ENCODE measurements around the gene PLAC1.

The PLAC1 gene

DNA sequence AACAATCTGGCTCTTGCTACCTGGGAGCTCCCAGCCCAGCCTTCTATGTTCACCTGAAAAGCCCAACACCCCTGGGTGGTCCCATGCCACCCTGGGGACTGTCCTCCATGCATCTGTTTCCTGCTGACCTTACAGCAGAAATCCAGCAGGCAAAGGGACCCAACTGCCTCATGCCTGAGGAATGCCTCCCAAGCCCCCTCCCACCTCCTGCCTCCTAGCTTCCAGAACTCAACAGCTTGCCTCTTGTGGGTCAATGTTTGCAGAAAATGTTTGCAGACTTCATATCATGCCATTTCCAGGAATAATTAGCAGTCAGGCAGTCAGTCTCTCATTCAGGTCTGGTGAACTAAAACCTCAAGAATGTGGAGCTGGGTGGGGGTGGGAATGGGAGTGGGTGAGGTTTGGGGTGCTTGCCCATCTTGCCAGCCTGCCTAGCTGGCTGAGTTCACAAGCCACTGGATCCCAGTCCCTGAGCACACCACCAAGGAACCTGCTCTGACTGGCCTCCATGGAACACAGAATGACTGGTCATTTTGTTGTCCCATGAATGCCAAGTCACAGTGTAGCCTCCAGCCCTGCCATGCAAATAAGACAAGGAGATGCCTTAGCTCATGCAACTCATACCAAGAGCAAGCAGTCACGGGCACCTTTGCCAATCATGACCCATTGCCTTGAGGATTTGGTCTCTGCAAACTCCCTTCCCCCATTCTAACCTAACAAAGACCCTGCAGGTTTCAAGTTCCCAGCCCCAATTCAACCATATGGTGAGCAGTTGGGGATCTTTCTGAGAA, 12.1 kb upstream of the PLAC1 start:
- peak; percentile 76 for DNase-seq (ENCODE audit: low spot score)

DNA sequence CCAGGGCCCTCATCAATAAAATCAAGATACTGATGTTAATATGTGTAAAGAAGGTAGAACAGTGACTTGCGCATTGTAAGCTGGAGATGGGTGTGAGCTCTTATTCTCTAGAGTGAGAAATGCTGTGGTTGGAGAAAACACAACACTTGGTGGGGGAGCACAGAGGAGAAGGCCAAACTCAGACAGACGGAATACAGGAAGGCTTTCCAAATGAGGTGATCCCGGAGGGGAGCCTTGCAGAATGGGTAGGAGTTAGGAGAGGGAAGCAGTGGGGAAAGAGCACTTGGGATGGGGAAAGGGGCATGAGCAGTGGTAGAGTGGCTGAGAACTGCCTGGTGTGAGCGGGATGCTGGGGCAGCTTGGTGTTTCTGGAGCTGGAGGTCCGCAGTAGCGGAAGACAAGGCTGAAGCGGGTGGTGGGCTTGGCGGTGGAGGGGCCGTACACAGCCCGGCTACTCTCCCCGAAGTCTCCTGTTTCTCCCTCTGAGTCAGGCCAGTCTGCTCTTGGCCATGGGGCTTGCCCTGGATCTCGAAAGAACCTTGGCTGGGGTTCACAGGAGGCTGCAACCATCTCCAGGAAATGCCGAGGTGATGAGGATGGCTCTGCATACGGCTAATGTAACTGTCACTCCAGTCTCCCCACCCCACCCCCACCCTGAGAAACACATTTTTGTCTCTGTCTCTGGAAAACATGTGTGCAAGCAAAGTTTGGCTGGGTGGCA, 11.3 kb upstream of the PLAC1 start:
- peak; percentile 98 for DNase-seq (ENCODE audit: low spot score)

DNA sequence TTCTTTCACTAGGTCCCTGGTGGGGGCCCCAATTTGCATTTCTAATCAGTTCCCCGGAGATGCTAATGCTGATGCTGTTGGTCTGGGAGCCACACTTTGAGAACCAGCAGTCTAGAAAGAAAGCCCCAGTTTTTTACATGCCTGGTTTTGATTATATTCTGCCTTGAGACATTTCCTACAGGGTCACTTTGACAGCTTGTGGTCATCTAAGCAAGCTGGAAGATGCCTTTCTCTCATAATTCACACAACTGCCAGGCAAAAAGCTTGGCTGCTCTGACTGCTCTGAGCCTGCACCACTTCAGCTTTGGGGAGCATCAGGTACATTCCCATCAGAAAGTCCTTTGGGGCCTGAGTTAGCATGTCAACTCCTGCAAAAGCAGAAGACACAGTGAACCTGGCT, 5.9 kb upstream of the PLAC1 start:
- no peak for DNase-seq (ENCODE audit: low spot score)

DNA sequence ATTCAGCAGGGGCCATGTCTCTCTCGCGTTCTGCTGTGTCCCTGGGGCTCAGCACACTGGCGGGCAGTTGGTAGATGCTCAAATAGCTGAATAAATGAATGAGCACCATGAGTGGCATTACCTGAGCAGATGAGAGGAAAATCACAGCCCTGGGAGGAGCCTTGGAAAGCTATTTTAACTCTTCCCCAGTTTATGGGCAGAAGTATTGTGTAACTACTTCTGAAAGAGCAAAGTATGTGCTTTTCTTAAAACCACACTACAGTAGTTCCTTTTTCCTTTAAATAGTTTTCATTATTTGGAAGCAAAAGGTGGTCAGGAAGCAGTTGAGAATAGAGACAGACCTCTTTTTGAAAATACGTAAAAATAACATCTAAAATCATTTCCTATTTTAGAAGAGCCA, 3.0 kb upstream of the PLAC1 start:
- no peak for DNase-seq (ENCODE audit: low spot score)

DNA sequence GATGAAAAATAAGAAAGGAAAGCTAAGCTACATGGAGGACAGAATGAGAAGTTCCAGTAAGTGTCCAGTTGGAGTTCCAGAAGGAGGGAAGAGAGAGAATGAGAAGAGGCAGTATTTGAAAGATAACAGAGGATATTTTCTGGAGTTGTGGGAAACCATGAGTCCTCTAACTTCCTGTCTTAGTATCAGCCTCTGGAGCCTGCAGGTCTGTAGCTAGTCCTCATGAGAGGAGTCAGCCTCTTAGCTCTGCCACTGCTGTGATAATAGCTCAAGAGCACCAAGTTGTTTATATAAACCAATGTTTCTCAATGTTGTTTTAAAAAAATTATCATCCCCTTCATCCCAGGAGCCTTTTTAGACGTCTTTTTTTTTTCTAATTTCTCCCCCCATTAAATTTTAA, 2.4 kb upstream of the PLAC1 start:
- no peak for DNase-seq (ENCODE audit: low spot score)

GRCh38 chrX:134659761-134660160, 1.5 kb upstream of the PLAC1 start:
- DNase-seq (ENCODE audit: low spot score): no peak

DNA sequence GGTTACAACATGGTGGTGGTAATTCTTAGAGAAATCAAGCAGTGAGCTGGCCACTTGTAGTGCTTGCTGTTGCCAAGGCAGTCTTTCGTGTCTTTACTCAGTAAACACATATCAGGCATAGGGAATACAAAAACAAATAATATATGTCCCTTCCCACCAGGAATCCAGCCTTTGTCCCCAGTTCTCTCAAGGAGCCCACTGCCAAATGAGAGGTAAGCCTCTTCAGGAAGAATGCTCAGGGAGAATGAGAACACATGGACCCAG, 421 bp upstream of the PLAC1 start:
- DNase-seq (ENCODE audit: low spot score): no peak

DNA sequence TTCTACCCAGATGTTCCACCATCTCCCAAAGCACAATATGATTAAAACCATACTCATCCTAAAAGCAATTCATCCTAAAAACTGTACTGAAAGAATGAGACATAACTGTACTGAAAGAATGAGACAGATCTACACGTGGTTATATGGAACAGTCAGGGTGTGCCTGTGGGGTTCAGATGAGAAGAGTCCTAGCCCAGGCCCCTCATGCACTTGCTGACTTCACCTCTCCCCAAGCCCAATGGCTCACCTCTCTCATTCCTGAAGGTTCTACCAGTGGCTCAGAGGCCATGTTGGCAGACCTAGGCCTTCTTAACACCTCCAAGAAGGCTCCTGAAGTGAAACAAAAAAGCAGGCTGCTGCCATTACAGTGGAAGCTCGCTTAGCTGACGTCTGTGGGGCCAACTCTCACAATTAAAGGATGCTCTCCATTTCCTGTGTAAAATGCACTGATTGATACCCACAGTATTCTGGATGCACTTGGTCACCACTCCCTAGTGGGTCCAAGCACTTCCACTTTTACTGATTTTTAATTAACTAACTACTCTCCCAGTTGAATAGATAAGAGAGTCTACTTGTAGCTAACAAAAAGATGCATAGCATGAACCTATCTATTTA, 3.8 kb downstream of the PLAC1 start:
- no peak for DNase-seq (ENCODE audit: low spot score)

DNA sequence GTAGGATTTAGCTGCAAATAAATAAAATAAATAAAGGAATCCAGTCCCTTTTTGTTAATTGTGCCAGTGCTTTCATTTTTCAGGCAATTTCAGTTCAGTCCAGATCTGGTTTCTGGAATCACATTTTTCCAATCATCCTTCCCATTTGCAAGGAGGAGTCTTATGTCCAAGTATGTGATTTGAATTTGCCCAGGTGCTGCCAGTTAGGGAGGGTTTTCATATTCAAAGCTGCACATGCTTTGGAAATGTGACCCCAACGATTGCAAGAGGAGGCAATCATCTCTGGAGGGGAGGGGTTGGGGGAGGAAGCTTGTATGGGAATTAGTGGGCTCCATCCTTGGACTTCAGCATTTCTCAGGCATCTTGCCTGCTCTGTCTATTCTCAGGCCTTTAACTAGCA, 4.4 kb downstream of the PLAC1 start:
- no peak for DNase-seq (ENCODE audit: low spot score)

GRCh38 chrX:134650701-134651100, 7.6 kb downstream of the PLAC1 start:
- no peak for DNase-seq (ENCODE audit: low spot score)

DNA sequence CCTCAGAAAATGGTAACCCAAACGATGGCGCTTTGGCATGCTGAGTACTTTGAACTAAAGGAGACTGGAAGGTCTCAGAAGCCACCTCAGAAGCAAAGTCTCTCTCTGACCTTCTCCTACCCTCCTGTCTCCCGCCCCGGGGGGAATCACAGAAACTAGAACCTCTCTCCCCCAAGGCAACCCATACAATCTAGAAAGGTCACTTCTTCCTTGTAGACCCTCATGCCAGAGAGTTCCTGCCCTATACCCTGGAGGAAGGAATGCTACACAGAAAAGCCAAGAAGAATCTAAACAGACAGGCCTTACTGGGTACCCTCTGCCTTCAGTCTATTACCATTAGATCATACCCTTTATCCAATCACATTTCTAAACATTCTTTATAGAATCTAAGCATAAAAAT, 8.5 kb downstream of the PLAC1 start:
- DNase-seq (ENCODE audit: low spot score): no peak

GRCh38 chrX:134647477-134647877, 10.8 kb downstream of the PLAC1 start:
- DNase-seq (ENCODE audit: low spot score): no peak

- DNase-seq (ENCODE audit: low spot score): no peak
These were observed 11.6 kb downstream of the PLAC1 start for GRCh38 chrX:134646691-134647090.

GRCh38 chrX:134645936-134646543, 12.2 kb downstream of the PLAC1 start:
- no peak for DNase-seq (ENCODE audit: low spot score)

DNA sequence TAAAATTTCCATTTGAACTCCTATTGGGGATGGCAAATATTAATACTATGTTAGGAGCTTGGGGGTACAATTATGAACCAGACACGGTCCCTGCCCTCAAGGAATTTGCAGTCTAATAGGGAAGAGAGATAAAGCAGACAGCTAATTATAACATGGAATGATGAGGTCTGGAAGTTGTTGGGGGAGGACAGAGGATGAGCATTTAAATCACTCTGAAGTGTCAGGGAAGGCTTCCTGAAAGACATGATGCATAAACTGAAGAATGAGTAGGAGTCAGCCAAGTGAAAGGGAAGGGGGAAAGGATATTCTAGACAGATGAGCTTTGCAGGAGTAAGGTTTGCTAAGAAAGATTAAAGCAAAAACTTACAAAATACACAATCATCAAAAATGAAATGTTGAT, 15.9 kb downstream of the PLAC1 start:
- no peak for DNase-seq (ENCODE audit: low spot score)

DNA sequence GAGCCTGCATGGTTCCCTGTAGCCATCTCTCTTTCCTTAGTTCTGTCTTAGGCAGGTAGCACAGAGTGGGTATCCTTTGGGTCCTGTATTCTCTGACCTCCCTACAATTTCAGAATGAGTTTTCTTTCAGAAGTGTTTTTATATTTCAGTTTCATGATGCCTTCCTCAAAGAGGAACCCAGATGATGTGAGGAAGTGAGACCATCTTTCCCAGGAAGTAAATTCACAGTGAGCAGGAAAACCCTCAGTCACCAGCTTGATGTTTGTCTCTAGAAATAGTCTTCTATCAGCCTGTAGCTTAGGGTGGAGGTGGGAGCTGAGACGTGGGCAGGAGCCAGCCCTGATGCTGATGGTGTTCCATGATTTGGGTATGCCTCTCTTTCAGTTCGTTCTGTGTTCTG, 16.9 kb downstream of the PLAC1 start:
- DNase-seq (ENCODE audit: low spot score): no peak

GRCh38 chrX:134640914-134641313, 17.4 kb downstream of the PLAC1 start:
- DNase-seq (ENCODE audit: low spot score): no peak

DNA sequence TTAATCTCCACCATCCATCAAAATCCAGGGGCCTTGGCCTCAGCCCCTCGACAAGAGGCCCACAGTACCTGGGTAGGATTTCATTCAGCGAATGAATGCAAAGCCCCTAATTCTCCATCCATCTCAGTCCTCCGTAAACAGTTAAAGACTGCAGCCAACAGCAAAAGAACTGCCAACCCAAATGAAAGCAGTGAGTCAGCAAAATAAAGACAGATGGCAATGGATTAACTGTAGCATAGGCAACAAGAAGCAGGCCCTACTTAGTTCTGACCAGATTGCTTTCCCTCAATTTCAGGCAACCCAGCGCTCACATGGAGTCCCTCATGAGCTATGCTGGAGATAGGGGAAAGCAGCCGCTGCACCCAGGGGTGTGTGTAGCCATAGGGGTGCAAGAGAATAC, 21.4 kb downstream of the PLAC1 start:
- peak; percentile 64 for DNase-seq (ENCODE audit: low spot score)

- no peak for DNase-seq (ENCODE audit: low spot score)
These were observed 23.6 kb downstream of the PLAC1 start for GRCh38 chrX:134634691-134635090.

DNA sequence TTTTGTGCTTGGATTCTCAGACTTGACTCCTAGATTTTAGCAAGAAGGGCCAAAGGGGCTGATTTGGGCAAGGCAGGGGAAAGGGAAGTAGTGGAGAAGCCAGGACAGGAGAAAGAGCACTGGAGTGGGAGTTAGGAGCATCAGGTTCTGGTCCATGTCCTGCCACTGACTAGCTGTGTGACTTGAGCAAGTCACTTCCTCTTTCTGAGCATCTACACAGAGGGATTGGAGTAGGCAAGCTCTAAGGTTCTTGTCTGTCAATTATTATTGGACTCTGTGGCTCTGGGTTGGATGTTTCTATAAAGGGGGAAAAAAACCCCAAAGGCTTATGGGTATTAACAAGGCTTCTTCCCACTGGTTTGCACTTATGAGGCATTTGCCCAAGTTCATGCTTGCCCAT, 24.4 kb downstream of the PLAC1 start:
- DNase-seq (ENCODE audit: low spot score): no peak

DNA sequence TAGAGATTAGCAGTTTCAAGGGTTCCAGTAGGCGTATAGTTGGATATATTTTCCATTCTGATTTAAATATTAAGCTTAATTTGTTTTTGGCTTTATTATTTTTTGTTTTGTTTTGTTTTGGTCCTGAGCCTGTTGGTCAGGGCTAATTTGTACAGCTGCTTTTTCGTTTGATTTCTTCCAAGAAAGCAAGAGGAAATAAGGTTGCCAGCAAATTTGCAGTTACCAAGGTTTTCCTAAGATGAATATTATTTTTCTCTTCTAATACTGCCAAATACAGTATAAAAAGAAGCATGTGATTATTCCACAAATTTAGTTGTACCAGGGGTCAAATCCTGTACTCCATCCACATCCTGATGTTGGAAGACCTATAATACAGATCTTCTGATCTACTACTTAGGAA, 24.9 kb downstream of the PLAC1 start:
- no peak for DNase-seq (ENCODE audit: low spot score)

- DNase-seq (ENCODE audit: low spot score): peak; percentile 28
These were observed 25.9 kb downstream of the PLAC1 start for GRCh38 chrX:134632355-134632754.

Data from AG08395 (cell line).